IMR-90 (cell line): Measurements from ENCODE around the gene FAM161A. TPM values are rescaled to one million over a fixed set of nuclear protein-coding genes. Genes with fewer than 3 reads are reported as not detected.
A peak's percentile ranks its signal among the peaks of the same experiment; 100 is the strongest.

Experiments used
- ATAC-seq: fragments of 200-7000 bp; cut with Tn5 transposase; 2 replicates; pipeline ENCODE4 v1.9.1; 2020; ENCODE audit warnings: low read depth, mild to moderate bottlenecking, moderate library complexity
- BruUV-seq: library from RNA; stranded (reverse); fragments of 400-500 nt; replicated peaks from 2 replicates; lab custom pipeline; 2021; lab: Mats Ljungman, UMichigan
- CTCF ChIA-PET: fragments of 300-600 bp; formaldehyde crosslinking; extraction: SDS; loops from one replicate; lab custom pipeline; 2021; ENCODE audit warnings: antibody characterized with exemption; lab: Yijun Ruan, JAX
- POLR2A ChIA-PET: fragments of 300-600 bp; sonication (Branson Sonifier 250); formaldehyde crosslinking; loops from one replicate; lab custom pipeline; 2022; ENCODE audit warnings: antibody characterized with exemption; ENCODE audit not compliant: unreplicated experiment; lab: Charles Lee
- DNase-seq: peaks from one replicate; pipeline ENCODE4 v3.0.0; 2013
- H2AFZ ChIP-seq: replicated peaks from 2 replicates; pipeline ENCODE3; 2013; ENCODE audit warnings: low read length, mild to moderate bottlenecking; ENCODE audit not compliant: poor library complexity
- H2AK5ac ChIP-seq: 2 replicates; pipeline ENCODE4 v1.6.1; 2013; ENCODE audit warnings: low read depth, low read length, inconsistent platforms
- H2AK9ac ChIP-seq: replicated peaks from 2 replicates; pipeline ENCODE3; 2013; ENCODE audit warnings: mild to moderate bottlenecking, low read depth, low read length, moderate library complexity; ENCODE audit not compliant: poor library complexity
- H2BK120ac ChIP-seq: 2 replicates; pipeline ENCODE4 v1.6.1; 2013; ENCODE audit warnings: low read depth, low read length, inconsistent platforms
- H2BK15ac ChIP-seq: 3 replicates; pipeline ENCODE4 v1.6.1; 2013; ENCODE audit warnings: low read depth, low read length, inconsistent platforms
- H2BK20ac ChIP-seq: 2 replicates; pipeline ENCODE4 v1.6.1; 2013; ENCODE audit warnings: low read depth, mild to moderate bottlenecking, inconsistent platforms, low read length, moderate library complexity
- H2BK5ac ChIP-seq: 2 replicates; pipeline ENCODE4 v1.6.1; 2013; ENCODE audit warnings: mild to moderate bottlenecking, low read depth, low read length, inconsistent platforms; ENCODE audit not compliant: poor library complexity, severe bottlenecking
- H3K14ac ChIP-seq: replicated peaks from 2 replicates; pipeline ENCODE4 v1.6.1; 2013; ENCODE audit warnings: low read depth, low read length, inconsistent platforms
- H3K18ac ChIP-seq: 2 replicates; pipeline ENCODE4 v1.6.1; 2013; ENCODE audit warnings: low read depth, low read length, control low read depth
- H3K23ac ChIP-seq: 2 replicates; pipeline ENCODE4 v1.6.1; 2013; ENCODE audit warnings: low read depth, low read length, inconsistent platforms
- H3K27ac ChIP-seq: 2 replicates; pipeline ENCODE4 v1.5.1; 2013; ENCODE audit warnings: mild to moderate bottlenecking, control low read depth, low read length; ENCODE audit not compliant: insufficient read depth
- H3K27me3 ChIP-seq: 2 replicates; pipeline ENCODE4 v1.6.1; 2013; ENCODE audit warnings: low read length; ENCODE audit not compliant: control insufficient read depth, insufficient read depth
- H3K36me3 ChIP-seq: 2 replicates; pipeline ENCODE4 v1.6.1; 2013; ENCODE audit warnings: low read length, mixed read lengths; ENCODE audit not compliant: control insufficient read depth, insufficient read depth
- H3K4ac ChIP-seq: 2 replicates; pipeline ENCODE4 v1.6.1; 2013; ENCODE audit warnings: low read depth, low read length, inconsistent platforms
- H3K4me1 ChIP-seq: 2 replicates; pipeline ENCODE4 v1.6.1; 2013; ENCODE audit warnings: low read length, mixed read lengths; ENCODE audit not compliant: control insufficient read depth, insufficient read depth
- H3K4me2 ChIP-seq: 2 replicates; pipeline ENCODE4 v1.6.1; 2013; ENCODE audit warnings: low read depth, mild to moderate bottlenecking, control low read depth, low read length, moderate library complexity
- H3K4me3 ChIP-seq: 2 replicates; pipeline ENCODE4 v1.5.1; 2013; ENCODE audit warnings: low read depth, mild to moderate bottlenecking, control low read depth, low read length, moderate library complexity; ENCODE audit not compliant: insufficient read depth
- H3K56ac ChIP-seq: 2 replicates; pipeline ENCODE4 v1.6.1; 2013; ENCODE audit warnings: low read length, inconsistent platforms; ENCODE audit not compliant: insufficient read depth; ENCODE audit errors: extremely low read depth
- H3K79me1 ChIP-seq, 2 experiments: 2 replicates each; pipeline ENCODE4 v1.6.1; 2013; ENCODE audit warnings: low read length in 2 of 2, inconsistent platforms in 1 of 2, low read depth in 1 of 2
- H3K9ac ChIP-seq: 2 replicates; pipeline ENCODE4 v1.6.1; 2013; ENCODE audit warnings: low read depth, low read length, control low read depth
- H3K9me1 ChIP-seq: 2 replicates; pipeline ENCODE4 v1.6.1; 2013; ENCODE audit warnings: low read length, inconsistent platforms; ENCODE audit not compliant: insufficient read depth
- H3K9me3 ChIP-seq: 2 replicates; pipeline ENCODE4 v1.6.1; 2013; ENCODE audit warnings: low read length; ENCODE audit not compliant: control insufficient read depth, insufficient read depth
- H4K20me1 ChIP-seq: 2 replicates; pipeline ENCODE4 v1.6.1; 2013; ENCODE audit warnings: low read length, inconsistent platforms; ENCODE audit not compliant: insufficient read depth
- H4K5ac ChIP-seq: 2 replicates; pipeline ENCODE4 v1.6.1; 2013; ENCODE audit warnings: mild to moderate bottlenecking, low read depth, low read length, control low read depth
- H4K8ac ChIP-seq, 2 experiments: 2 replicates each; pipeline ENCODE4 v1.6.1; 2013; ENCODE audit warnings: low read depth in 2 of 2, low read length in 2 of 2, control low read depth in 1 of 2, inconsistent platforms in 1 of 2
- H4K91ac ChIP-seq: 2 replicates; pipeline ENCODE4 v1.6.1; 2013; ENCODE audit warnings: low read depth, low read length, inconsistent platforms; ENCODE audit not compliant: insufficient read depth
- MAFK ChIP-seq: IDR thresholded peaks from 2 replicates; pipeline ENCODE4 v1.6.1; 2012; ENCODE audit warnings: low read depth, low read length, improper control_type of control experiment
- SMC3 ChIP-seq: fragments of 150-350 bp; IDR thresholded peaks from 2 replicates; pipeline ENCODE4 v1.6.1; 2016; ENCODE audit warnings: low read depth, mild to moderate bottlenecking, antibody characterized with exemption, low read length, moderate library complexity
- WGBS, 2 experiments: methylation state at CpG; one replicate each; pipeline versions ENCODE4 v1.1.5 to v1.1.7; 2013; ENCODE audit warnings: missing lambda C conversion rate in 2 of 2; ENCODE audit not compliant: insufficient read length in 1 of 2; ENCODE audit errors: extremely low coverage in 2 of 2; 5-methylcytosine and 5-hydroxymethylcytosine counted together
- dilution Hi-C: fragments of 300-500 bp; cut with HindIII; formaldehyde crosslinking; loops from one replicate; pipeline ENCODE4 v1.14.3; 2018; ENCODE audit warnings: low sequenced_read_pairs; ENCODE audit not compliant: unreplicated experiment
- in situ Hi-C: fragments of 300-500 bp; cut with MboI; formaldehyde crosslinking; loops from 3 replicates; pipeline ENCODE4 v1.14.3; 2019; ENCODE audit warnings: low sequenced_read_pairs, inconsistent platforms, mixed read lengths
- intact Hi-C: fragments of 100-400 bp; cut with micrococcal nuclease; formaldehyde crosslinking; loops from 2 replicates; pipeline ENCODE4 v1.10.0; 2022
- polyA plus RNA-seq, 3 experiments: library from polyadenylated mRNA; depleted of rRNA; stranded (reverse); fragments of >200 nt; gene quantifications; 2 replicates each; pipeline ENCODE4 v1.2.3, GENCODE V29; 2012; ENCODE audit warnings: low replicate concordance in 1 of 3
- total RNA-seq: library from RNA; depleted of rRNA; stranded (reverse); fragments of >200 nt; gene quantifications from 2 replicates; pipeline ENCODE4 v1.2.3, GENCODE V29; 2012

Gene FAM161A
- total and polyA plus RNA-seq, 2 of the 4 experiments (the other 2 are of a cell fraction): 0.80 to 1.3 TPM

DNA sequence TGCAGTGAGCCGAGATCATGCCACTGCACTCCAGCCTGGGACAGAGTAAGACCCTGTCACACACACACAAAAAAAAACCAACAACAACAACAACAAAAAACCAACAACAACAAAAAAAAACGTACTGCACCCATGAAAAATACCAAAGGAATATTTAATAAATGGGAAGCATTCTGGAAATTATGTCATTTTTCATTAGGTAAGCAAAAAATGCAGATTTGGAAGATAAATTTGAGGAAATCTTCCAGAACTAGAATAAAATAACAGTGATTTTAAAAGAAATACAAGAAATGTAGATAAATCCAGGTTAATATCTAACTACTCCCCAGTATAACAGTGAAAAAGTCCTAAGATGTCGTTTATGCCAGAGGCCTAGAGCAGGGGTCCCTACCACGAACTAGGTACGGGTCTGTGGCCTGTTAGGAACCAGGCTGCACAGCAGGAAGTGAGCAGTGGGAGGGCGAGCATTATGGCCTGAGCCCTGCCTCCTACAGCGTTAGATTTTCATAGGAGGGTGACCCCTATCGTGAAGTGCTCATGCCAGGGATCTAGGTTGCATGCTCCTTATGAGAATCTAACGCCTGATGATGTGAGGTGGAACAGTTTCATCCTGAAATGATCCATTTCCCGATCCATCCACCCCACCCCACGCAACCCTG lies 21.5 kb downstream of the FAM161A start:
- H3K4ac ChIP-seq: no peak overlapping the region
- intact Hi-C loops: no loop called here
- no peak overlapping the region for H2BK20ac ChIP-seq
- in situ Hi-C loops: no loop called here
- H3K4me2 ChIP-seq: no peak overlapping the region
- H2AFZ ChIP-seq: no peak overlapping the region
- TF ChIP-seq SMC3: no peak
- peak; percentile 63 for TF ChIP-seq MAFK
- H2AK5ac ChIP-seq: no peak overlapping the region
- H3K36me3 ChIP-seq: no peaks in the 10 kb centered on the region
- H2BK5ac ChIP-seq: no peak overlapping the region
- BruUV-seq: no TSS peak
- no peak overlapping the region for H4K5ac ChIP-seq
- no peaks in the 10 kb centered on the region; the same call in 1 of the 2 replicates for H3K9me1 ChIP-seq
- no peaks in the 10 kb centered on the region for H3K79me1 ChIP-seq
- H3K18ac ChIP-seq: no peak overlapping the region
- dilution Hi-C loops: no loop called here
- no peak overlapping the region for H3K4me3 ChIP-seq
- no peak overlapping the region for H3K56ac ChIP-seq
- no peaks in the 10 kb centered on the region for H3K4me1 ChIP-seq
- H4K91ac ChIP-seq: no peak overlapping the region
- ATAC-seq (no peak), DNase-seq (no peak)
- H3K23ac ChIP-seq: no peak overlapping the region
- H2AK9ac ChIP-seq: no peak overlapping the region
- H4K8ac ChIP-seq: no peak overlapping the region
- H2BK120ac ChIP-seq: no peak overlapping the region
- H4K20me1 ChIP-seq: no peaks in the 10 kb centered on the region
- H3K9me3 ChIP-seq: no peaks in the 10 kb centered on the region
- no peak overlapping the region for H3K27ac ChIP-seq
- no peak overlapping the region for H3K14ac ChIP-seq
- CTCF ChIA-PET: no interaction called here
- 50% methylated on average over 2 of the region's 11 CpGs; no CpG with 5 or more reads in 1 of the 2 experiments for WGBS, 2 experiments
- no peak overlapping the region for H3K9ac ChIP-seq
- H3K27me3 ChIP-seq: no peaks in the 10 kb centered on the region
- POLR2A ChIA-PET: no interaction called here
- H2BK15ac ChIP-seq: no peak overlapping the region
